Measurements from ENCODE around the gene EGR1.
"Not testable (repeated sequence)": the region's sequence is repeated elsewhere in the genome, so short reads cannot be mapped to it uniquely, and the experiment has no call there.

Gene EGR1

DNA sequence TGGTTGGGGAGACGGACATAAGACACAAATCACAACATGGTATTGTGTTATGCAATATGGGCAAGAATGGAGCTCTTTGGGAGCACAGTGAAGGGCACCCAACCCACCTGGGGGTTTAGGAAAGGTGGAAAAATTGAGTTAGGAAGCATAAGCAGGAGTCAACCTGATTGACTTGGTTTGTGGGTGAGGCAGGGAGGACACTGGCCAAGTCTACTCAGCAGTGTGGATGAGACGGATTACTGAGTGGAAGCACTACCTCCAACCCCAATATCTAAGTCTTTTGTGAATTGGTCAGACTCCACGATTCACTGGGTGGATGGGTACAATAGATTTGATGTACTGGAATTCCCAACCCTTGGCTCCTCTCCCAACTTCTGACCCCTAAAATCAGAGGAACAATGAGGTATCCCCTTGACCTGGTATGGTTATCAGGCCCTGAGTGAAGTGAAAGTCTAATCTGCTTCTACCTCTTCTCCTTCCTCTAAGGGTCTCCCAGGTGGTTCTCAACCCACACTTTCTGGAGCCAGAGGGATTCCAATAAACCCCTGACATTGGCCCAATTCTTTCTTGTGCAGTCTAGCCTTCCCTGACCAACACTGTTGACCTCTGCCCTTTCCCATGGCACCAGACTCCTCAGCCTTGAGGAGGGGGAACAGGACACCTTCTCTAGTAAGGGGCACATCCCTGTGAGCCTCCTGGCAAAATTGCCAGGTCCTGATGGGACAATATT, 5.2 kb downstream of the EGR1 start:
- no peak for DNase-seq

DNA sequence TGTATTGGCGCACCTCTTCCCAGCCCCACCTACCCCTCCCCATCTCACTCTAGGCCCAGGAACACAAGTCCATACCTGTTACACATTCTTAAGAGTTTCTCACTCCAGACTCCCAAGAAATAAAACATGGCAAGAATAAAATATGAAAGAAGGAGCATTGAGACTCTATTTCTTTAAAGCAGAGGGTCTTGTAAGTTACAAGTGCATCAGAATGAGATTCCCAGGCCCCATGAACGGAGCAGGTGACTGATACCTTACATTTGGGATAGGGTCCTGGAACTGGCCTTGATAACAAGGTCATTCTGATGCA, 5.7 kb downstream of the EGR1 start:
- no peak for DNase-seq

- DNase-seq: no peak
Observed at GRCh38 chr5:138472353-138472752, 7.1 kb downstream of the EGR1 start.

DNA sequence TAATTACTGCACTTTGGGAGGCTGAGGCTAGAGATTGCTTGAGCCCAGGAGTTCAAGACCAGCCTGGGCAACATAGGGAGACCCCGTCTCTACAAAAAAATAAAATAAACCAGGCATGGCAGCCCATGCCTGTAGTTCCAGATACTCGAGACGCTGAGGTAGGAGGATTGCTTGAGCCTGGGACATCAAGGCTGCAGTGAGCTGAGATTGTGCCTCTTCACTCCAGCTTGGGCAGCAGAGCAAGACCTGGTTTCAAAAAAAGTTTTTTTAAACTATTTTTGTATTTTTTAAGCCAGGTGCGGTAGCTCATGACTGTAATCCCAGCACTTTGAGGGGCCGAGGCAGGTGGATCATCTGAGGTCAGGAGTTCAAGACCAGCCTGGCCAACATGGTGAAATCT, 7.9 kb downstream of the EGR1 start:
- DNase-seq: not testable (repeated sequence)

GRCh38 chr5:138476918-138477317, 11.6 kb downstream of the EGR1 start:
- no peak for DNase-seq

- DNase-seq: no peak
Observed at GRCh38 chr5:138482638-138483037, 17.4 kb downstream of the EGR1 start.

GRCh38 chr5:138488481-138488945, 23.2 kb downstream of the EGR1 start:
- no peak for DNase-seq

- no peak for DNase-seq
Observed at GRCh38 chr5:138489683-138490061, 24.4 kb downstream of the EGR1 start.

- DNase-seq: no peak
Observed at GRCh38 chr5:138490648-138491283, 25.5 kb downstream of the EGR1 start.

DNA sequence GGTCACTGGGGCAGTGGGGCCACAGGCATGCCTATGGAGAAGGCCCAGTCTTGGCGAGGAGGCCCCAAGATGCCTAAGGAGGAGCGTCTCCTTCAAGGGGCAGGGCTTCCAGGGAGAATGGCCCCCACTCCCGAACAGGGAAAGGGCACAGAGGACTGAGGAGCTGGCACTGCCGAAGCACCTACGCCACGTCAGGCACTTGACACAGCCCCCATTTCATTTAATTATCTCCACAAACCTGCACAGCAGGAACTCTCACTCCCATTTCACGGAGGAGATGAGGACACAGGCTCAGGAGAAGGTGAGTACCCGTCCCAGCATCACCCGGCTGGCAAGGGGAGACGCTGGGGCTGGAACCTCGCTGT, 26.0 kb downstream of the EGR1 start:
- DNase-seq: no peak

- no peak for DNase-seq
Observed at GRCh38 chr5:138491669-138492559, 26.6 kb downstream of the EGR1 start.

DNA sequence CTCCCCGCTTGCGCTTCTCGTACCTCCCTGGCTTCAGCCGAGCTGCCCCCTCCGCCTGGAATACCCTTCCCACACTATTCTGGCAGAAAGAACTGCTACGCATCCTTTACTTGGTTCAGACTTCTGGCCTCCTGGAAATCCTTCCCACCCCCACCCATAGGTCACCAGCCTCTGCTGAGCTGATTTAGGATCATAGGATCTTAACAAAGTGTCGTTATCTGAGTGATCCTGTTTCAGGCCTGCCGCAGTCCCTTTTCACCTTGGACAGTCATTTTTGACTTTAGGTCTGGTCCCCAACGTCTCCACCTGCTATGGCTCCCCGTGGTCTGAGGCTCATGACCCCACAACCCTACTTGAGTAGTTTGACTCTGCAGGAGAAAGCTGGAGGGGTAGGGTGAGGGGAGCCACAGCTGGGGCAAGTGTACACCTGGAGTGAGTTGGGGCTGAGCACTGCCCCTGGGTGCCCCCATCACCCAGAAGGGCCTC, 27.3 kb downstream of the EGR1 start:
- no peak for DNase-seq

DNA sequence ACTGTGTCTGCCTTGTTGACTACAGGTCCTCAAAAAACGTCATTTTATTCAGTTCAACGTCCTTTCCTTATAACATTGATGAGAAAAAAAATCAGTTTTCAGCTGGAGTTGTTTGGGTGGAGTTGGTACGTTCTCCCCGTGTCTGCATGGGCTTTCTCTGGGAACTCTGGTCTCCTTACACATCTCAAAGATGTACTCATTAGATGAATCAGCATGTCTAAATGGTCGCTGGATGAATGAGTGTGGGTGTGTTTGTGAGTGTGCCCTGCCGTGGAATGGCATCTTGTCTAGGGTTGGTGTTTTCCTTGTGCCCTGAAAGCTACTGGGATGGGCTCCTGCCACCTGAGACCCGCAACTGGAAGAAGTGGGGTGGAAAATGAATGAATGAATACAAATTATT, 30.1 kb downstream of the EGR1 start:
- no peak for DNase-seq

- DNase-seq: no peak
Observed at GRCh38 chr5:138498376-138498775, 33.1 kb downstream of the EGR1 start.

DNA sequence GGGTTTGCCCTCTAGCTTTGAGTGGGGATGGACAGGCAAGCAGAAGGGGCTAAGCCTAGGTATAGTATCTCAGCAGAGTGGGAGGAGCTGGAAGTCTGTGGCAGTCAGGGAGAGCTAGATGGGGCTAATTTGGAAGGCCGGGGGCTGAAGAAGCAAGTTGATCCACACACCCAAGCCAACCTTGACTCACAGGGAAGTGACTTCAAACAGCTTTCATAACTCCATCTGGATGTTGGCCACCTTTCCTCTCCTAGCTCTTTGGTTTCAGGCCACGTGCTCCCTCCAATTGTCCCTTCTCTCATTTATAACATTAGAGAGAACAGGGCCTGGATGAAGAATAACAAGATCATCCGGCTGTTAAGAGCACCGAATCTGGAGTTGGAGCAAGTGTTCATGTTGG, 36.8 kb downstream of the EGR1 start:
- DNase-seq: no peak

DNA sequence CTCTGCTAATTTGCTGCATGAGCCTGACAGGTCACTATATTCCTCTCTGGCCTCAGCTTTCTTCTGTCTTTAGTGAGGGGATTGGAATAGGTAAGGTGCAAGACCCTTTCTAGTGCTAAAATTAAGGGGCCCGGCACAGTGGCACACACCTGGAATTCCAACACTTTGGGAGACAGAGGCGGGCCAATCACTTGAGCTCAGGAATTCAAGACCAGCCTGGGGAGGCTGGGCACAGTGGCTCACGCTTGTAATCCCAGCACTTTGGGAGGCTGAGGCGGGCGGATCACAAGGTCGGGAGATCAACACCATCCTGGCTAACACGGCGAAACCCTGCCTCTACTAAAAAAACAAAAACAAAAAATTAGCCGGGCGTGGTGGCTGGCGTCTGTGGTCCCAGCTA, 37.2 kb downstream of the EGR1 start:
- DNase-seq: no peak

- DNase-seq: no peak
Observed at GRCh38 chr5:138503487-138504270, 38.4 kb downstream of the EGR1 start.

DNA sequence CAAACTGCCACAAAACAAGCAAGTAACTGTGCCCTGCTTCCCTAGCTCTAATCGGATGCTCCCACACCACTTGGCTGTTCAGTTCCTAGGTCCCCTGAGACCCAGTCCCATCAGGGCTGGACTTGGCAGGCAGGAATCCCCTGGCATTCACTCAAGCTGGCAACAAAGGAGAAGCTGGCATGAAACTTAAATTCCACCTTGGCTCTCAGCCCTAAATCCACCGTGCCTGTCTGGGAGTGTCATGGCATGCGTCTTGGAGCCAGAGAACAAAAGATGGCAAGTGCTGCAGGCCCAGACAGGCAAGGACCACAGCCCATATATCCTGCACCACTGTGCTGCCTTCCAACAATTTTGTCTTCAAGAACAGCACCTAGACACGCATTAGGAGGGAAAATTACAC, 39.5 kb downstream of the EGR1 start:
- no peak for DNase-seq

DNA sequence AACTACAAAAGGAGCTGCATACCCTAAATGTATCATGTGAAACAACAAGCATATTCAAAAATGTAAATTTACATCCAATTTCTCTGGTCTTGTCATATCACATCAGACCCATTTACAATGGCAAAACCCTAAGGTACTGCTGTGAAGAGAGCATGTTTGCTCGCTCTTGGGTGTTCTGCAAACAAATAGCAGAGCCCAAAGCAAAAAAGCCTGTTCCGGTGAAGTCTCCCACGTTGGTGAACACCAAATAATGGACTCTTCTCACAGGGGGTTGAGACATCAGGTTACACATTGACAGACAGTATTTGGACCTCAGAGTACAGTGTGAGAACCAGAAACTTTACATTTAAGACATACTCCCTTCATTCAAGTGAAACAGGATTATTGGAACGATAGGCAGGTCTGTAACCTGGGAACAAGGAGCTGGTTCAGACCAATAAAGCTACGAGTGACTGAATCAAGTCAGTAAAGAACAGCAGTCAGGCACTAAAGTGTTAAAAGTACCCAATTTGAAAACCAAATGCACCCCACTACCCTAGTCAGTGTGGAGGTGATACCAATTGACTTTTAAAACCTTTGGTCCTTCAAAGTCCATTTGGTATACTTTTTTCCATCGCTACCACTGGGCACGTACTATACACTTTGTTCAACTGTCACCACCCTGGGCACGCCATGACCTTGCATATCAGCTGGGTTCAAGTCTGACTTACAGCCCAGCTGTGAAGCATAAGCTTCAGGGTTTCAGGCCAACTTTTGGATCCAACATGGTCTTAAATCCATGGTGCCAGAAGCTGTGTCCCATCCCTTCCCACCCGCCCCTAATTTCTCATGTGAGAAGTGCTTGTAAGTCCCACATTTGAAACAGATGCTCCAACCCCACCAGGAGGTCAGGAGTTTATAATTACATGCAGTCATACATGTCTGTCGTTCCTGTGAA, 41.4 kb downstream of the EGR1 start:
- DNase-seq: no peak

- DNase-seq: not testable (repeated sequence)
Observed at GRCh38 chr5:138507485-138507884, 42.2 kb downstream of the EGR1 start.

- no peak for DNase-seq
Observed at GRCh38 chr5:138508958-138509357, 43.7 kb downstream of the EGR1 start.

DNA sequence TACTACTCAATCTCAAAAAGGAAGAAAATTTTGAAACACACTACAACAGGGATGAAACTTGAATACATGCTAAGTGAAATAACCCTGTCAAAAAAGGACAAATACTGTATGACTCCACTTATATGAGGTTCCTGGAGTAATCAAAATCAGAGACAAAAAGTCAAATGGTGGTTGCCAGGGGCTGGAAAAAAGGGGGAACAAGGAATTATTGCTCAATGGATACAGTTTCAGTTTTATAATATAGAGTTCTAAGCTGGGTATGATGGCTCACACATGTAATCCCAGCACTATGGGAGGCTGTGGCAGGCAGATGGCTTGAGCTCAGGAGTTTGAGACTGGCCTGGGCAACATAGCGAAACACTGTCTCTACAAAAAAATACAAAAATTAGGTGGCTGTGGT, 48.7 kb downstream of the EGR1 start:
- no peak for DNase-seq
